Lower leg skin (tissue), 3 donors: ENCODE data around the gene RBM20.

Source experiments
- CTCF ChIP-seq, 3 donors: fragments of 450-650 bp; IDR thresholded peaks; one replicate each; pipeline ENCODE4 v1.5.1; 2016; ENCODE audit warnings: antibody characterized with exemption in 3 of 3, mild to moderate bottlenecking in 3 of 3, moderate library complexity in 2 of 3
- POLR2A ChIP-seq, 2 donors: fragments of 450-650 bp; IDR thresholded peaks; one replicate each; pipeline ENCODE4 v1.6.1; 2016 to 2017; ENCODE audit warnings: antibody characterized with exemption in 2 of 2, mild to moderate bottlenecking in 1 of 2, moderate library complexity in 1 of 2

DNA sequence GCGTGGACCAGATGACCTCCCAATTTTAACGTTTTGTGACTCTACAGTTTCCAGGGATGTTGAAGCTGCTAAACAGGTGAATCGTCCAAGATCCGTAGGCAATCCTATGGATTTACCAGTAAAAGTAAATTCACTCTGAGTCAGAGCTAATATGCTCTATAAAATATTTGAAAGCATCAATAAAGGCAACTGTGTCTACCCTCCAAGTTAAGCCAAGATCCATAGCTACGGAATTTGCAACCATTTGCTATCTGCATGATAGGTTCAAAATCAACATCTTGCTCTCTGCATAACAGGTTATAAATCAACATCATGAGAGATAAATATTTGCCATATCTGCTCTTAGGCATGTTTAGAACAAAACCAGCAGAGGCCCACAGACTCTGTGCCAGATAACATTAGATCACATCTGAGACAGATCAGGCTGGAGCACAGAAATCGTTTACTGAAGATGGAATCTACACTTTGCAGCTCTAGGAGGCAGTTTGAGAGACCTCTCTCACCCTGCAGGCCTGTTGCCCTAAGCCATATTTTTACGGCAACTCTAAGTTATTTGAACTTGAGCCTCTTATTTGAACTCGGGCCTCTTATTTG is 146.9 kb downstream of the RBM20 start:
- TF ChIP-seq CTCF (IDR thresholded peaks at IDR 0.05) = no peak
- TF ChIP-seq POLR2A (IDR thresholded peaks at IDR 0.05) = no peak
